ENCODE results near the gene ACE2.
A peak's percentile ranks its signal among the peaks of the same experiment; 100 is the strongest.

The ACE2 gene

DNA sequence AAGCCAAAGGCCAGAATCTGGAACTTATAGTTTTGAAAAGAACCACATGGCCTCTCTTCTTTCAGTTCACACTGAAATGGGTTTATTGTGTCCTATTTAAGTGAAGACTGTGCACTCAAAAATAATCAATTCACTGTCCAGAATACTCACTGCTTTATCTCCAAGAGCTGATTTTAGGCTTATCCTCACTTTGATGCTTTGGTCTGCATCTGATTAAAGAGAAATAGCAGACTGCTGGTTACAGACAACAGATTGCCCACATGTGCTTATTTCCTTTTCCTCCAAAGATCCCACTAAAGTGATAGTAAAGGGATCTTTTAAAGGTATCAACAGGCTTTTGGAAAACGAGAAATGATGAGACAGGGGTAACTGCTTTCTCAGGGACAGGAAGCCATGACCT lies 30.6 kb downstream of the ACE2 start:
- DNase-seq: no peak

DNA sequence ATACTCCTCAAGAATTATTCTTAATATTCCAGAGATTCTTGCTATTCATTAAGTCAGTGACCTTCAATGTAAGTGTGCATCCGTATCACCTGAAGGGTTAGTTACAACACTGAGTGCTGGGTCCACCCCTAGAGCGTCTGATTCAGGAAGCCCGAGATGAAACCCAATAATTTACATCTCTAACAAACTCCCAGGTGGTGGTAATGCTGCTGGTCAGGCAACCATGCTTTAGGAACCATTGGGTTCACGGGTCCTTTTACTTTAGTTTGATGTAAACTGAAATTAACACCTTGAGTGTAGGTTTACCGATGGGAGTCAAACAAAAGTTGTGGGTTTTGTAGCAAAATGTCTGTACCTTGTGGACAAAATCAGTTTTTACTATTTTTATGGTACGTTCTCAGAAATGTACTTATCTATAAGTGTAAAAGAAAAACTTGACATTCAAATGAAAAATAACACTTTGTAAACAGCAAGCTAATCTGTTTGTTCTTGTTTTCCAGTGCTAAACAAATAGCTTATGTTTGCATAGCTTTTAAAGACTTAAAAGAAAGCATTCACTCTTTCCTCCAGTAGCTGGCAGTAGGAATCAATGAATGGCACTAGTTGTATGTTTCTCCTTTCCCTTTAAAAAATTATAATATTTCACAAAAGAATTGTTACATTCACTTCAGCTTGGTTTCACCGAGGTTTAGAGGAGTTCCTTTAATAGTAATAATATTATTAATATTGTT lies 32.7 kb downstream of the ACE2 start:
- DNase-seq: no peak

DNA sequence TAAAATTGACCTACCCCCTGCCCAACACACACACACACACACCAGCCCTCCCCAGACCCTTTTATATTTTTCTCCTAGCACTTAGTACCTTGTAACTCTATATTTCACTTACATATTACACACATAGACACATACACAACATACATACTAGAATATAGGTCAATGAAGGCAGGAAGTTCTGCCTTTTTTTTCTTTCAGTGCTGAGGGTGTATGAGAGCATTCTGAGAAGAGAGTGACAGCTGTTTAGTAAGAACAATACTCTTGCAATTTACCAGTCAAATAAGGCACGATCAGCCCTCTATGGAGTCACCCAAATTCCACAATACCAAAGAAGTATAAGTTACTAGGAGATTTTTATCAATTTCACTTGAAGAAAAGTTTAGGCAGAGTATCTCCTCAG lies 33.5 kb downstream of the ACE2 start:
- DNase-seq: no peak

DNA sequence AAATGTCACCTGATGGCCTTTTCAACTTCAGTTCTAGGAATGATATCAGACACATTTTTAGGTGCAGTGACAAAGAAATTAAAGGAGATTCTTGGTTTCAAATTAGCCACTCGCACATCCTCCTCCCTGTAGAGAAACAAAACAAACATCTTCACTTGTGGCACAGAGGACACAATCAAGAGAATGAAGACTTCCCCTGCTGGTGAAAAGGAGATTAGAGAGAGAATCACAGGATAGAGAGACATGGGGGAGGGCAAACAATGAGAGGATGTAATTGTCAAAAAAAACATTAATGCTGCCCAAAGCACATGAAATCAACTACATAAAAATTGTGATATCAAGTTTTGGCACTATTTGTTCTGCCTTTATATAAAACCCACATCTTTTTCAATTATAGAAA lies 34.5 kb downstream of the ACE2 start:
- no peak for DNase-seq

DNA sequence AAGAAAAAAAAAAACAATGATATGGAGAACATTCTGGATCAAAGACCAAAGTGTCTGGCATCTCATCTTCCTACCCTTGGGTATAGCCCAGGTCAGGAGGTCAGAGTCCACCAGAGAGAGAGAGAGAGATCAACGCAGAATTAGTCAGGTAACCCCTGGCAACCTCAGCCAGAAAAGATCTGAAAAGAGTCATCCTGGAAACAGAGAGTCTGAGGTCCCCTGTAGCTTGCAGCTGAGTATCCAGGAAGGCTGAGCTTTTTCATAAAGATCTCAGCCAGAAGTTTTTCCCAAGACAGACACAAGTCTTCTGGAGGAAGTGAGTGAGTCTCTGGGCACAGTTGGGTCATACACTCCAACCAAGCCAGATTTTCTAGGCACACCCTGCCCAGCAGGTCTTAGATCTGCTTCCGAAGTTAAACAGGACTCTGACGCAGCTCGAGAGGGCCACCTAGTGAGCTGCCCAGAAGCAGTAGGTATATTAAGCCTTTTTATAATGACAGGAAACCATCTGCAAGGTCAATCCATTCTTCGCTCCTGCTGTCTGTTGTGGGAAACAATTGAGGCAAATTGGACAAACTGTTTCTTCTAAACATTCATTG lies 35.7 kb downstream of the ACE2 start:
- peak; percentile 24 for DNase-seq

DNA sequence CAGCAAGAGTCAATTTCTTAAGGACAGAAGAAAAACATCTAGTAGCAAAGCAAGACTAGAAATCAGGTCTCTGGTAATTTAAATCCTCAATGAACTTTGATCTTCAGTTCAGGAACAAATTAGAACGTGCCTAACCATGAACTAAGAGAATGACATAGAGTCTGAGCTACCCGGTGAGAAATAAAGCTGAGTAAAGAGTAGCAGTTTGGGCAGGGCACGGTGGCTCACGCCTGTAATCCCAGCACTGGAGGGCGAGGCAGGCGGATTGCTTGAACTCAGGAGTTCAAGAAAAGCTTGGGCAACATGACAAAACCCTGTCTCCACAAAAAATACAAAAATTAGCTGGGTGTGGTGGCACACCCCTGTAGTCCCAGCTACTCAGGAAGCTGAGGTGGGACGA lies 37.7 kb downstream of the ACE2 start:
- no peak for DNase-seq

DNA sequence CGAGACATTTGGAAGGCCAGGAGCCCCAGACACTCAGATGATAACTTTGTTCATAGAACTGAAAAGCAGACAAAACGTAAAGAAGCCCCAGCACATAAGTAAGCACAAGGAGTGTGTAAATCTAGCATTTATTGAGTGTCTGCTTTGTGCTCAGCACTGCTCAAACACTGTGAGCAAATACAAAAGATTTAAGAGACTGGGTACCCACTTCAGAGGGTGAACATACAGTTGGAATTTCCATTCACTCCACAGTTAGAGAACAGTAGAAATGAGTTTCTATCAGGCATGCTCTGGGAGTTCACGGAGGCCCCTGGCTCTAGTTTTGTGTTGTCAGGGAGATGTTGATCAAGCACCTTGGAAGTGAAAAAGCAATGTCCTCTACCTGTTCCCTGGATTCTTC lies 39.8 kb downstream of the ACE2 start:
- DNase-seq: no peak

DNA sequence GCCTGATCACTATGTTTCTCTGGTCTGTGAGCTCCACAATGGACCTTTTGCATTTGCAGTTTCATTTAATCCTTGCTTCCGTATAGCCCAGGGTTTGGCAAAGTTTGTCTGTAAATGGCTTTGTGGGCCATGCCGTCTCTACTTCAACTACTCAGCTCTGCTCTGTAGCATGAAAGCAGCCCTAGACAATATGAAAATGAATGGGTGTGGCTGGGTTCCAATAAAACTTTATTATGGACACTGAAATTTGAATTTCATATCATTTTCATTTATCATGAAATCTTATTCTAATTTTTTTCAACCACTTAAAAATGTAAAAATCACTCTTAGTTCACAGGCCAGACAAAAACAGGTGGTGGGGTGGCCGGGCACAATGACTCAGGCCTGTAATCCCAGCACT lies 41.5 kb downstream of the ACE2 start:
- no peak for DNase-seq

DNA sequence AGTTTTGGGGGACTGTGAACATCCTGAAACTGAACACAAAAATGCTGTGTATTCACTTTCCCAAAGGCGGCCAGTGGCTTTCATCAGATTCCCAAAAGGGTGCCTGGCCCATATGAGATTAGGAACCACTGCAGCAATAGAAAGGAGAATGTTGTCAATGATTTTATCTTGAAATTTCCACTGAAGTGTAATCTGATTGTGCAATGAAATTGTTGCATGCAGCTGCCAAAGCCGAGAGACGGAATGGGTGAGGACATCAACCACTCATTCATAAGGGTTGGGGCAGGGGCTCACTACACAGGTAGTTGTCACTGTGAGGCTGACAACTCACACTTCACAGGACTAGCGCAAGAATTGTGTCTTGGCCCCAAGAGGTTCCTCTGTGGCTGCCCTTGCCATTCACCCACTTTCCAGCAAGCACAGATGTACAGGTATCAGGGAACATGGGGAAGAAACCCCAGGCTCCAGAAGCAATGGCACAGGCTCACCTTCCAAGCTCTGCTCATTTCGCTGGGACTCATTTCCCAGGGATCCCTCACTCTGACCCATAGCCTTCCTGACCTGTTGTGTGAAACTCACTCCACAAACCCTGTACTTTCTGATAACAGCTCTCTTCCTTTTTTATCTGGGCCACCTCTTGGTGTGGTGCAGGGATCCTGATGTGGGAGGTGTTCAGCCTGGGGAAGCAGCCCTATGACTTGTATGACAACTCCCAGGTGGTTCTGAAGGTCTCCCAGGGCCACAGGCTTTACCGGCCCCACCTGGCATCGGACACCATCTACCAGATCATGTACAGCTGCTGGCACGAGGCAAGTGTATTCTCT lies 51.4 kb downstream of the ACE2 start:
- no peak for DNase-seq

DNA sequence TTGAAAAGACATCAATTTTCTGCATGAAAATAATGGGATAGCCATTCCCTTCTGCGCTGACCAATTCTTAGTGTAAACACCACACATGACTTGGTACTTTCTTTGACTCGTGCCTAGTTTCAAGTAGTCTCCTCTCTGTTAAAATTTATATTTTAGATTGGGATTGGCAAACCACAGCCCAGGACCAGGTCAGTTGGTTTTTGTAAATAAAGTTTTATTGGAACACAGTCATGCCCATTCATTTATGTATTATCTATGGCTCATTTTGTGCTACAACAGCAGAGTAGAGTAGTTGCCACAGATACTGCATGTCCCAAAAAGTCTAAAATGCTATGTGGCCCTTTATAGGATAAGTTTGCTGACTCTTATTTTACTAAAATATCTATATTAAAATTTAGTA lies 53.4 kb downstream of the ACE2 start:
- no peak for DNase-seq

DNA sequence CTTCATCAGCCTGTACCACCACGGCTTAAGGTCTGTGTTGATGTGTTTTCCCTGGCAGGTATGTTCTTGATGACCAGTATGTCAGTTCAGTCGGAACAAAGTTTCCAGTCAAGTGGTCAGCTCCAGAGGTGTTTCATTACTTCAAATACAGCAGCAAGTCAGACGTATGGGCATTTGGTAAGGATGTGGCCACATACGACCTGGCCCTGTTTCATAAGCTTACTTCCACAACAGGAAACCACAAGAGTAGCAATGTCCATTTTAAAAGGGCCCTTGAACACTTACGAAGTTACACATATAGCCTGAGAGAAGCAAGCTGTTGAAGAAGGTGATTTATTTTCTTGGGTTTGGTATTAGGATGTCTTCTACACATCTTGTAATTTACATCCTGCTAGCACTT lies 54.0 kb downstream of the ACE2 start:
- no peak for DNase-seq

DNA sequence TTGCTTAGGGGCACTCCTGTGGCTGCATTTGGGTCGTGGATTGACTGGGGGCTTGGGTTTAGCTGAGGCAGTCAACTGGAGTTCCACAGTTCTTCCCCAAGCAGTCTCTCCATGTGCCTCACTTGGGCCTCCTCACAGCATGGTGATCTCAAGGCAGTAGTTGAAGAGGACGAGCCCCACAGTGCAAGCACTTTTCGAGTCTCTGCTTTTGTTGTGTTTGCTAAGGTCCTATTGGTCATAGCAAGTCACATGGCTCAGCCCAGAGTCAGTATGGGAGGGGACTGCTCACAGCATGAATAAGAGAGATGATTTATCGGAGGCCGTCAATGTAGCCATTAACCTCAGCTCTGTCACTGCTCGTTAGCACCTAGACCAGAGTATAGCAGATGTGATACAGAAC lies 70.4 kb downstream of the ACE2 start:
- DNase-seq: no peak

DNA sequence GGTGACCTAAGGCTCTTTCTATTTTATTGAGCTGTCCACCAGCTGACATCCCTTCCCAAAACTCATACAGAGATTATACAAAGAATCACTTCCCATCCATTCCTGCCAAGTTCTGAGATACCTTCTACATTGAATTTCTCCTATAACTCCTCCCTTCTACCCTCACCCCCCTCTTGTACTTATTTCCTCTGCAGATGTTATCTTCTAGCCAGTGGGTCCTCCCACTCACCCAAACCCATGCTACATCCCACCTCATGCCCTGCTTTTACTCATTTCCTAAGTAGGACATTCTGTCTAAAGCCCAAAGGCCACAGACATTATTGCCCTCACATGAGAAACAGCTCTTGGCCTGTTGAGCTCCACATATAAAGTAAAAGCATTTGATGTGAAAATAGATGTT lies 71.6 kb downstream of the ACE2 start:
- no peak for DNase-seq

DNA sequence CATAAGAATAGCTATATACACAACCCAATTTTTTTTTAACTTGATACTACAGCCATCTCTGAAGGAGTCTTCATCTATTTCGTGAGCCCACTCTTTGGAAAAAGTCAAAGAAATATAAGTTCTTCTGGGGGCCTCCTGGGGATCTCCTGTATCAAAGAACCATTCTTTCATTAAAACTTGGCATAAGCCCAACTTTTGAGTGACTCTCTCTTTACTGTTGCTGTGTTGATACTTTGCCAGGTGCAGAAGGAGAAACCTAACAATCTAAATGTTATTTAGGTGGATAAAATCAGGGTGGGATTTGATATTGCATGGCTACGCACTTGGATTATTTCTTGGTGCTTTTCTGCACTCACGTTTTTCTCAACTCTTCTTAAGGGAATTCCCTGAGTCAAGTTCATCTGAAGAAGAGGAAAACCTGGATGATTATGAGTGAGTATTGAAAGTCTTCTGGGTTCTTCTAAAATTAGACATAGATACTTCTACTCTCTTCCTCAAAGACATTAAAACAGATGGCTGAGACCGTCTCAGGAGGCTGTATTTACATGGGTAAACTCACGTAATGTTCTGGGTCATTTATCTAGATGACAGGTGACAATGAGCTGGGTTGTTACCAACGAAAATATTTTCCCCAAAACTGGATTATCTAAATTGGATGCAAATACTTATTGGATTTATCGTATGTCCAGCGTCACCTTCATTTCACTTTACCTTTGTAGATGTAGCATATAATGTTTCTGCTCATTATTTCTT lies 74.9 kb downstream of the ACE2 start:
- DNase-seq: peak; percentile 70

DNA sequence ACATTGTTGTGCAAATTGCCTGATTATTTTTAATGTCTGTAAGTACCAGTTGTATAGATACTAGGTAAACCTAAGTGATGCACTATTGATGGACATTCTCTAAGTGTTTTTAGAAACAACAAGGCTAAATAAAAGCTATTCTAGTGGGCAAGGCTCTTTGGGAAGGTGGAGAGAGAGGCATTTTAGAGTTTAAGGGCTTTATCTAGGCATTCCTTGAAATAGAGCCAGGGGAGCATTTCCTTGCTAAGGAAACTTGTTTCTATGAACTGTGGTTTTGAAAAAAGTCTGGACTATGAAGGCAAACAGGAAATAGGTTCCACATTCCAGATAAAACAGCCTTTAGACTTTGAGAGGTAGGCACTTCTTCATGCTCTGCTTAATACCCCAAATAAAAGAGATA lies 76.3 kb downstream of the ACE2 start:
- DNase-seq: no peak

DNA sequence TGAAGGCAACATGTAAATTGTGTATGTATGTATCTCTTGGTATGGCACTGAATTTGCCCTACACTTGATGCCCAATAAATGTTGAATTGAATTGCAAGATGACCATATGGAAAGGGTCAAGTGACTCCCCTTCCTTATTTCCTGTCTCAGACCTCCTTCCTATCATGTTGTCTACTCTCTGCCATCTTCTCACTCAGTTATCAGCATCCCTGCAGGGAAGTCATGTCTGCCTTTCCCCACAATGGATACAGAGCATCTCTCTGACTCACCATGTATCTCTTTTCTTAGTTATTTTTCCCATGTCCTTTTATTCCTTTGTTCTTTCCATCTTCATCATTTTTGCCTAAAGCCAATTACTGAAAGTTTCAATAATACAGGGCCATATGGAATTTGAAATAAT lies 77.7 kb downstream of the ACE2 start:
- no peak for DNase-seq

DNA sequence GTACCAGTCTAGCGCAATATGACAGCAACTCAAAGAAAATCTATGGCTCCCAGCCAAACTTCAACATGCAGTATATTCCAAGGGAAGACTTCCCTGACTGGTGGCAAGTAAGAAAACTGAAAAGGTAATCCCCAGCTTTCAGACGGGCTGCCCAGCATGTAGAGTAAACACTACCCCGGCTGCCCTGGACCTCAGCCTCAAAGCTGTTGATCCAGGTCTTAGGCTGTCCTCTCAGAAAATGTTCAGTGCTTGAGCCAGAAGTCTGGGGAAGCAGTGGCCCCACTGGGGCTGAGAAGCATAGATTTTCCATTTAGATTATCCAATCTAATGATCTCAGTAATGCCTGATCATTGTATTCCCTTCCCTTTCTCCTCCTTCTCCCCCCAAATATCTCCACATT lies 78.3 kb downstream of the ACE2 start:
- DNase-seq: no peak

DNA sequence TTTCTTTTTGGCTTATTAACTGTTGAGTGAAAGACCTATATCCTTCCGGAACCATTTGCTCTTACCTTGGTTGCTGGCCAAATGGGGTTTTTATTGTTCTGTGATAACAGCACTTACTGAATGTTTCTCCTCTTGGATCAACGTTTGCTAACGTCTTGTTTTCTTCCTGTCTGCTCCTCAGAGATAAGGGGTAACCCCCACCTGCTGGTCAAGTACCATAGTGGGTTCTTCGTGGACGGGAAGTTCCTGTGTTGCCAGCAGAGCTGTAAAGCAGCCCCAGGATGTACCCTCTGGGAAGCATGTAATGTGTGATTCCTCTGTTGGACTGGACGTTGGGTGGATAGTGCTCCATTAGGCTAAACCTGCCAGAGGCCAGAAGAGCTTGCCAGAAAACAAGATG lies 84.8 kb downstream of the ACE2 start:
- DNase-seq: no peak

DNA sequence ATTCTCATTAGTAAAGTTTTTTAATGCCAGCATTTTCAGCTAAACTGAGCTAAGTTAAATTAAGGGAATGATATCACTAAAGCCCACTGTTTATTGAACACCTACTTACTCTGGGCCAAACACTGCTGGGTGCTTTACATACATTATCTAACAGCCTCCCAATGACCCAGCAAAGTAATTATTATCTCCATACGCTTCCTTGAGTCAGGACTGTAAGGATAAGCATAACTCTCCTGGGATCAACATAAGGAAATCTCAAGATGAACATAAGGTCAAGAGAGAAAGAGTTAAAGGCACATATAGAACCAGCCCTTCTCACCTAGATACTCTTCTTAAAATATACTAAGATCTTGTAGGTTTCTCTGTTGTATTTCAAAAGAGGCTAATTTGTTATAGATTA lies 86.5 kb downstream of the ACE2 start:
- no peak for DNase-seq

DNA sequence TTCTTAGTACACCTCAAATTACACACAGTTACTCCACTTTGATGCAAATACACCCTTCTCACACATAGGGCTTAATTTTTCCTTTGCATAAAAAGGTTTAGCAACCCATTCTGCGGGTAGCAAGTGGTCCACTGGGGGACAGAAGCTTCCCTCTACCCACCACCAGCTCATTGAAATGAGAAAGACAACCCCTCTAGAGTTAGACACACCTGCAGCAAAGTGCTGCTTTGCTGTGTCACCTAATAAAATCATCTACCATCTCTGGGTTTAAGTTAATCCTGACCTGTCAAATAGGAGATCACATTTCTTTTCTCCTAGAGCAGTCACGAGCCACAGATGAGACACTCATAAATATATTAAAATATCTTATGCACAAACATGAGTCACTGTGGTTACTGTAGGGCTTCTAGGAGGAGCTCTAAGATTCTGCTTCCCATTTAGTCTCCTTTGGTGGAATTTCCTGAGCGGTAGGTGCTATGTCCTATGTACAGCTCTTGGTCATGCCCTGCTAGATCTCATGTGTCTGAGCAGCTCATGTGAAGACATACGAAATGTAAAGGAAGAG lies 88.3 kb downstream of the ACE2 start:
- DNase-seq: no peak

DNA sequence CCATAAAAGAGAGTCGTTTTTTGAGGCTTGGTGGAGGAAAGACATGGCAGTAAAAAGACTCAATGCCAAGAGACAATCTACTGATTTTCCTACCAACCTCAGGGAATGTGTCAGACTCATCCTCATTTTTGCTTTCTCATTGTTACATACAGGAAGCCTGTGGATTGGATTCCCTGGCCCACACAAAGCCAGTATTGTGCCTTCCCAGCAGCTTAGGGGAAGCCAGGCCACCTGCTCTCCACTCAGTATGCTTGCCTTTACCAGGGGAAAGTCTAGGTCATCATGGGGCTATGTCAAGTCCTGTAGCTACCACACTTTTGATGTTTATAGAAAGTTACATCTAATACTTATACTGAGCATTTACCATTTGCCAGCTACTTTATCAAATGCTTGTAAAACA lies 89.2 kb downstream of the ACE2 start:
- DNase-seq: no peak
